GM18526 (cell line): ENCODE data around the gene HACD2.

ENCODE experiments used
- POLR2A ChIP-seq: IDR thresholded peaks from 3 replicates; pipeline ENCODE4 v1.6.1; 2011; ENCODE audit not compliant: insufficient read length; ENCODE audit errors: extremely low read depth

The HACD2 gene

DNA sequence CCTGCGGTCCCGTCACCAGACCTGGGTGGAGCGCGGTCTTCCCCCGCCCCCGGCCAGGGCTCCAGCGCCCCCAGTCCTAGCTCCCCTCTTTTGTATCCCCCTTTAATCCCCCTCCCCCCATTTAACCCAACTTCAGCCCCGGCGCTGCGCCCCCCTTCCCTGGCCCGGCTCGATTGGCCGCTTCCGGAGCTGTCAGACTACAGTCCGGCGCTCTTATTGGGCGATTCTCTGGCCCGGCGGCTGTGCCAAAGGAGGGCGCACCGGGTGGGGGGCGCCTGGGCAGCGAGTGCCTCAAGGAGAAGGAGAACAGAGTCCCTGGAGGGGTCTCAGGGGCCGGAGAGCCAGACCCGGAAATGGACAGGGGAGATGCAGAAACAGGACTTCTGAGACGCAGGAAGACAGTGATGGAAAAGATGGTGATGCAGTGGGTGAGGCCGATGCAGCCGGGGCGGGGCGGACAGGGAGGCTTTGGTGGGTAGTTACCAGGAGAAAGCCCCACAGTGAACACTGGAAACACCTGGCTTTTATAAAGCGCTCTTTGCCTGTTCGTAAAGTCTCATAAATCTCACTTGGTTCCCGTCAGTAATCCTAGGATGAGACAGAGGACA lies 134.8 kb downstream of the HACD2 start:
- no peak for TF ChIP-seq POLR2A

DNA sequence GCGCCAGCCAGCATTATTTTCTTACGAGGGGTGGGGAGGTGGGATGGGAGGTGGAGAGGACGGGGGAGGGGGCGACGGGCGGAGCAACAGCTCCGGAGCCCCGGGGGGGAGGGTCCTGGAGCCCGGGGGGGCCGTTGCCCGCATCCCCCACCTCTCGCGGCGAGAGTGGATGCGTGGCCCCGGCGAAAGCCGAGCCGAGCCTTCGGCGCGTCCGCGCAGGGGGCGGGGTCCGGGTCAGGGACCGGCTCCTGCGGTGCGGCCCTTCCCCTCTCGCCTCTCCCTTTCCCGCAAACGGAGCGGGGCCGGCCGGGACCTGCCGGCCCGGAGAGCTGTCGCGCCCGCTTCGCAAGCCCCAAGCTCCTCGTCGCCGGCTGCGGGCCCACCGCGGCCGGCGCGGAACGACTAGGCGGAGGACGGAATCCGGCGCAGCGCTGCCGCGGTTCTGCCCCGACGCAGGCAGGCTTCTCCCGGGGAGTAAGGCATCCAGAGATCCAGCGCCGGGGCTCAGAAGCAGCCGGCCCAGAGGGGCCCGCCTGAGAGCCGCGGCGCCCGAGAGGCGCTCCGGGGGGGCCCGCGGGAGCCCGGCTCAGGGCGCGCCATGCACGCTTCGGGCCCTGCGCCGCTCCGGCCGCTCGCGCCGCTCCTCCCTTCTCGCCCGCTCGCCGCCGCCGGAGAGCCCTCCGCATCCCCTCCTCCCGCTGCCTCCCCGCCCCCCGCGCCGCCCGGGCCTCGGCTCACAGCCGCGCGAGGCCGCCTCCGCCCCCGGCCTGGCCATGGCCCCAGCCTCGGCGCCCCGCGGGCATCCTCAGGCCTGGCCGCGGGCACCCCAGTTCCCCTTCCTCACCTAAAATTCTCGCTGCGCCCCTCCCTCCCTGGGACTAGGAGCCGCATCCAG lies 135.5 kb downstream of the HACD2 start:
- no peak for TF ChIP-seq POLR2A

DNA sequence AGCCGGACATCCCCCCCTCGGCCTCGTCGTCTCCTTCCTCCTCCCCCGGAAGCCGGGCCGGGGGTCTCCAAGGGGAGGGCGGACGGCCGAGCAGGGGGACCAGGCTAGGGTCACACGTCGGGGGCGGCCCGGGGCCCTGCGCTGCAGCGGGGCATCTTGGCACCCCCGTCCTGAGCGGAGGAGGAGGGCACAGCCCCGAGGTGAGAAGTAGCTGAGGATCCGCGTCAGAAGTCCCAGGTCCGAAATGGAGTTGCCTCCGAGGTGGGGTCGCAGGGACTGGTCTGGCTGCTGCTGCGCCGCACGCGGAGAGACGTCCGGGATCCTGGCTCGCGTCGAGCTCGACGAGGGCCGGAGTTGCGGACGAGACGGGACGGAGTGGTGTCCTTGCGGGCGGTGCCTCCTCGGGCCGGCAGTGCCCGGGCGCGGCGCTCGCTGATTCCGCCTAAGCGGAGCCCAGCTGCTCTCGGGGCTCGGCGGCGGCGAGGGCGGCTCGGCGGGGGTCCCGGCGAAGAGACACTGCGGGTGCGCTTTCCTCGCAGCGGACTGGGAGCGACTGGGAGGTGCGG lies 136.2 kb downstream of the HACD2 start, which contains the start of gene ADCY5:
Gene ADCY5 (minus strand): TSS at position 555 of the 566 bp plus-strand sequence. CDS start 545 bp downstream, at position 10.
- TF ChIP-seq POLR2A = no peak

DNA sequence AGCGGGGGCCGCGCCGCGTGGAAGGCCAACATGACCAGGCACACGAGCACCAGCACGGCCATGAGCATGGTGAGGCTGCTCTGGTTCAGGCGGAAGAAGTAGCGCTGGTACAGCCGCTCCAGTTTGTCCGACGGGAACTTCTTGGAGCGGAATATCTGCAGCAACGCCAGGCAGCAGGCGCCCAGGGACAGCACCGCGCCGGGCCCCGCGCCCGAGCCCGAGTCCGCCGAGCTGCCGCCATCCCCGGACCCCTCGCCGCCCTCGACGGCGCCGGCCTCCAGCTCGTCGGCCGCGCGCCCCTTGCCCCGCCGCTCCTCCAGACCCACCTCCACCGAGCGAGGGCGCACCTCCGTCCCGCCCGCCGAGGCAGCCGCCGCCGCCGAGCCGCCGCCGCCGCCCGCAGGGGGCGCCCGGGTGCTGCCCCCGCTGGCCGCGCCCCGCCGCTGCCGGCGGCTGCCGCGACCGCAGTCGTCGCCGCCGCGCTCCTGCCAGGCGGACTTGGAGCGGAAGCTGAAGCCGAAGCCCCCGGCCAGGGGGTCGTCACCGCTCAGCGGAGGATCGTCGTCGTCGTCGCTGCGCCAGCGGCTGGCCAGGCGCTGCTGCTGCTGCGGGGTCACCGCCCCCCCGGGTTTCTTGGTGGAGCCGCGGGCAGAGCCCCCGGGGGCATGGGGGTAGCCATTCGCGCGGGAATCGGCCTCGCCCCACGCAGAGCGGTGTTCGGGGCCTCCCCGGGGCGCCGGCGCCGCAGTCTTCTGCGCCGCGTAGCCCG lies 136.9 kb downstream of the HACD2 start:
- TF ChIP-seq POLR2A = no peak

DNA sequence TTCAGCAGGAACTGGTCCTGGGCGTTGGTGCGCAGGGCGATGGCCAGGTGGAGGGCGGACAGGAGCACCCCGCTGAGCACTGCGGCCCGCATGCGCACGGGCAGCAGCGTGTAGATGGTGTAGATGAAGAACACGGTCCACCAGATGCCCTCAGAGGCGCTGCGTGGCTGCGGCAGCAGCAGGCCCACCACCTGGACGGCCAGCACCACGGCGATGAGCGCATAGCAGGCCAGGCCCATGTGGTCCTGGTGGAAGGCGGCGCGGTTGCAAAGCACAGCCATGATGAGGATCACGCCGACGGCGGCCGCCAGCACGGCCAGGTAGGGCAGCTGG lies 137.5 kb downstream of the HACD2 start:
- TF ChIP-seq POLR2A = no peak

DNA sequence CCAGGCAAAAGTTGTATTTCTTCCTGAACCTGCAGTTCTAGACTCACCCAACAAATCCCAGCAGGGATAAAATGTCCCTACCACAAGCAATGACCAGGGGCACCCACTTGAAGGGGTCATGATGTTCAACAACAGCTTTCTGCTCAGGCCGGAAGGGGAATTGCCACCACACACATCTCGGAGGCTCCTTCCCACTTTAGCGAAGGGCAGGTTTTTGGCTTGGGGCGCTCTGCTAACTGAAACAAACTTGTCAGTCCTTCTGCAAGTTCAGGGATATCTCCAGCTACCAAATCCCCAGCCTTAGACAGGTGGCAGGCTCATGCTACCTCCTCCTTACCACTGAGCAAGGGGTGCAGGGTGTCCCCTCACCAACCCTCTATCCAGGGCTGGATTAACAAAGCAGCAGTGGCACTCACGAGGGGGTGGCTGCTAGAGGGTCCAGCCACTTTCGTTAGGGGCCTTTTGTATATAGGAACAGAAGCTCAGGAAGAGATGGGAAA lies 138.2 kb downstream of the HACD2 start:
- TF ChIP-seq POLR2A = no peak

DNA sequence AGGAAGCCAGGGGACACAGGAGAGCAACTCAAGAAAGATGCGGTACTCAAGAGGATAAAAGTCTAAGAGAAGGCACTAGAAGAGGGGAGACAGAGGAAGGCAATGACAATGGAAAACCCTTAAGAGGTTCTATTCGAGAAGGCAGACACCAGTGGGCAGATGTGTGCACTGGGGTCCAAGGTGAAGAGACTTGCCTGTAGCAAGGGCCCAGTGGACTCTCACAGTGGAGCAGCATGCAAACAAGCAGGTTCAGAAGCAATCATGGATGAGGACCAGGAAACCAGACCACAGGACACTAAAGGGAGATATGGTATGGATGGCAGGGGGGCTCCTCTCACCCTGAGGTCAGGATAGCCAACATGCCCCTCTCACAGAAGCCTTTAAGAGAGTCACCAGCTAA lies 138.6 kb downstream of the HACD2 start:
- no peak for TF ChIP-seq POLR2A

DNA sequence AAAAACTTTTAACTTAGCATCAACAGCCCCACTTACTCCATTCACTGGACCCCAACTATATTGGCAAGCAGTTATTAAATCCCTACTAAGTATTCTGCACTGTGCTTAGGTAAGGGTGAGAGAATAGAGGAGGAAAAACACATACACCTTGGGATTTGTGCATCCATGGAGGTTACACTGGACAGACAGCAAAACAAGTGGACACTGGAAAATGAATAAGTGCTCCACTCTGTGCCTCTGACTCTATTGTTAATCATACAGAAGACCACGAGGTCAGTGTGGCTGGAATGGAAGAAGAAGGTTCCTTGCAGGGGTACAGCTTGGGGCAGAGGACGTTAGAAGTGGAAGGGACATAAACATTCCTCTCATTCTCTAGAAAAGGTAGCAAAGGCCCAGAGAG lies 139.2 kb downstream of the HACD2 start:
- no peak for TF ChIP-seq POLR2A

DNA sequence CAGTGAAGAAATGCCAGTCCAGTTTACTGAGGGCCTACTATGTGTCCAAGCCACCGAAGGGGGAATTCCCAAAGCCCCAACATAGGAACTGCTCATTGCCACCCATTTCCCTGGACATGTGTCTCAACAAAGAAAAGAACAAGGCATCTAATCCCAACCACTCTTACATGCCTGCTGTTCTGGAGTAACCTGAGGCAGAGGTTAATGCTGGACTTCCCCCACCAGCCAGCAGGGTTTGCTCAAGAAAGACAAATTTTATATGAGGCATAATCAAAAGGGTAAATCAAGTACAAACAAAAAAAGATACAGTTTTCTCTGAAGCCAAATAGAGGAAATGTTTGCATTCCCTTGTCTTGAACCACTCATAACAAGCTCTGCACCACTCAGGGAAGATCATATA lies 140.1 kb downstream of the HACD2 start:
- no peak for TF ChIP-seq POLR2A

DNA sequence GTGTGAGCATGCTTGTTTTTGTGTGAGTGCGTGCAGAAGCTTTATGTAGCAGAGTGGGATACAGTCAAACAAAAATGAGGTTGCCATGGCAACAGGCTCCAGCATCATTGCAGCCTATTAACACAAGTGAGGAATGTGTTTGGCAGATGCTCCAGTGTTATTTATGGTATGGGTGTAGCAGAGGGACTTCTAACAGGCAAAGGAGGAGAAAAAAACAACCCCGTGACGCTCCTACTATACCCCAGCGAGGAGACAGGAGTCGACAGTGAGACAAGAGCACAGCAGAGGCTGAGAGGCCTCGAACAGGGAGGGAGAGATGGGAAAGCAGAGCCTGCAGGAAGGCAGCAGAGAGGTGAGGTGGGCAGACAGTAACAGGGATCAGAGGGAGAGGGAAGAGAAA lies 140.8 kb downstream of the HACD2 start:
- no peak for TF ChIP-seq POLR2A

DNA sequence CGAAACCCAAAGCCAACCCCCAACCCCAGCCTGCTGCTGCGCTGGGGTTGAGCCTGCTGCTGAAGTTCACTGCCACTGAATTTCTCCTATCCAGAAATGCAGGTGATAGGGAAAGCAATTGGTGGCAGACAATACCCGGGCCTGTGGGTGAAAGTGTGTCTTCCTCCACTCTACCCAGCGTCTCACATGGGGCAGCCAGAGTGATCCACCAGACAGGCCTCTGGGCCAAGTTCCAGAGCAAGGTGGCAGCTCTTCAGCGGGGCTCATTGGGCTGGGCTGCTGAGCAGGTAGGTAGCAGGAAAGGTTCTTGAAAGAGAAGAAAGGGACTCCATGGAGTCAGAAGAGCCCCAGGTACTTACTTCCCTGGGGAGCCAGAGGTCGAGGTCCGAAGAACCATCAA lies 141.9 kb downstream of the HACD2 start:
- TF ChIP-seq POLR2A = no peak

DNA sequence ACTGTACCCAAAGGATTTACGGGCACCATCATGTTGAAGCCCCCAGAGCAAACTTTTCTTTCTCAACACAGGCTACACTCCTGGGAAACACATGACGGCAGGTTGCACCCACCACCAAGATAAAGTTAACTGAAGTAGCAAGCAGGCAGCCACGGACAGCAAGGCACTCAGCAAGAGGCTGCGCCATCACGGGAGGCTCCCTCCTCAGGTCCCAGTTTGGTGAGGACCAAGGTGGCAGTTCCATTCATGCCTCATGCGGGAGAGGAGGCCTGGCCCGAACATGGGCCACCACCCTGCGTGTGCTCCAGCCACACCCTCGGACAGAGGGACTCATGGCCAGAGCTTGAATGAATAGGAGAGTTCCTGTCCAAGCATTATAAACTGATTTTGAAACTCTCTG lies 142.7 kb downstream of the HACD2 start:
- TF ChIP-seq POLR2A = no peak
